Posterior cingulate gyrus (tissue), 11 donors: ENCODE measurements around the gene FSTL4.
"Not testable (repeated sequence)": the region's sequence is repeated elsewhere in the genome, so short reads cannot be mapped to it uniquely, and the experiment has no call there.

Experiments used
- DNase-seq, 10 donors: peaks; one replicate each; pipeline versions ENCODE4 v3.0.0 to v3.0.0-alpha.2; 2020 to 2021; ENCODE audit warnings: mixed read lengths in 3 of 10
- intact Hi-C: fragments of 100-400 bp; cut with DNase I; formaldehyde crosslinking; loops from one replicate; pipeline ENCODE4 v1.15.1; 2023

Gene FSTL4

DNA sequence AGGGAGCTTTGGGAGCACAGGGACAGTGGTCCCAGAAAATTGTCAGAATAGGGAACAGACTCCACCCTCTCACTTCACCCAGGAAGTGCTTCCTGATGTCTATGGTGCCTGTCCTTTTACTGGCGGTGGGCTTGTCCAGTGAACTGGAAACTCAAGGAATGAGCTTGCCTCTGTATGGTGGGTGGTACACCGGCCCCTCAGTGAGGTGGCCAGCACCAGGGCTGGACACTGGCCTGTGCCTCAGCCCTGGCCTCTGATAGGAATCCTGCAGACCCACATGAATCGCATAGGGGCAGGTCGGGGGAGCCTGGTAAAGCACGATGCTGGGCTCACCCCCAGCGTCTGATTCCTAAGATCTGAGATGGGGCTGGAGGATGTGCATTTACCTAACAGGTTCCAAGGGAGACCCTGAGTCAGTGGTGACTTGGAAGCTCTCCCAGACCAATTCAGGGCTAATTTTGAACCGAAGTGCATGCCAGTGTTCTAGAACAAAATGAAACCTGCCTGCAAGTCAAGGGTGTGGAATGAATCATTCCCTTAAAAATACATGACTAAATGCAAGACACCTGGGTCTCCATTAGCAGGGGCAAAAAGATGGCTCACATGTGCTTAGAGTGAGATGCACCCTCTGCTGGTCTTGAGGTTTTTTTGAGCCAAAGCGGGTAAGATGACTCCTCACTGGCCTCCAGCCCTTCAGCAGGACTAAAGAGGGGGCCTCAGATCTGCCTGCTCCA is 382.2 kb downstream of the FSTL4 start:
- DNase-seq, result no peak
- intact Hi-C loops, result no loop called here

GRCh38 chr5:133228316-133228715 is 384.0 kb downstream of the FSTL4 start:
- intact Hi-C loops, result no loop called here
- no peak for DNase-seq

DNA sequence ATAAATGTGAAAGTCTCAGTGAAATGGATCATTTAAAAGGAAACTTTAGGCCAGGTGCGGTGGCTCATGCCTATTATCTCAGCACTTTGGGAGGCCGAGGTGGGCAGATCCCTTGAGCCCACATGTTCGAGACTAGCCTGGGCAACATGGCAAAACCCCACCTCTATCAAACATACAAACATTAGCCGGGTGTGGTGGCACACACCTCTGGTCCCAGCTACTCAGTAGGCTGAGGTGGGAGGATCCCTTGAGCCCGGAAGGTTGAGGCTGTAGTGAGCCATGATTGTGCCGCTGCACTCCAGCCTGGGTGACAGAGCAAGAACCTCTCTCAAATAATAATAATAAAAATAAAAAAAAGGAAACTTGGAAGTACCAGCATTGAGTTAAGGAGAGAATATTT is 384.4 kb downstream of the FSTL4 start:
- no peak for DNase-seq
- intact Hi-C loops, result no loop called here

DNA sequence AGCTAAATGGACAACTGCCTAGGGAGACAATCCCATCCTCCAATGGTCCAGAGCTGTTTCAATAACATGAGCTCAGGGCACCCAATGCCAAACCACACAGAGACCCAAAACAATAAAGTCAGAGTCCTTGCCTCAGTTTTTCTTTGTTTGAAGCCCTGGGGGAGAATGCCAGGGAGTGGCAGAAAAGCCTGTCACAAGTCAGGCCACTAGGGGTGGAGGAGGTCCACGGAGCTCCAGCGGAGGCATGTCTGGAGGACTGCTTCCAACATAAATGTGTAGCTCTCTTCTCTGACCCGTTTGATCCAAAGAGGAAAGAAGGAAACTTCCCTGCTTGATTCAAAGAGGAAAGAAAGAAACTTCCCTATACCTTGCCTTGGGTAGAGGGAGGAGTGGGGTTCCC is 385.3 kb downstream of the FSTL4 start:
- DNase-seq, result no peak

GRCh38 chr5:133226186-133226585 is 386.2 kb downstream of the FSTL4 start:
- DNase-seq, result no peak
- intact Hi-C loops, result no loop called here

More for the DNA sequence above, 385.3 kb downstream of the FSTL4 start:
- intact Hi-C loops, result no loop called here

DNA sequence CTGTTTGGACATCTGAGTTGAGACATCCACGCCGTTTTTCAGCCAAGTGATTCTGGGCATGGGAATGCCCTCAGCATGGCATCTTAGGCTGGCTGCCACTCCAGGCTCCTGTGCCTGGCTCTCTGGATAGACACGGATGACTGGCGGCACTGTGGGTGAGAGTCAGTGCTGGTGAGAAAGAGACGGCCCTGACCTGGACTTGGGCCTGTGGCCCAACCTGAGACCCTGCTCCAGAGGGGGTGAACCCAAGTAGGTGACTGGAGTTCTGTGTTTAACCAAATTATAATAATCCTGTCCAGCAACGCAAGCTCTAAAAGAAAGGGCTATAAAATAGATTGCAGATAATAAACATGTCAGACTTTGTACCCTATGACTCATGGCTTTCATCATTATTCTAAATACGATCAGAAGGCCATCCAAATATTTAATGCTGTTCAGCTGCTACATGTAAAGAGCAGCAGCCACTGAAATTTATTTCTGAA is 386.6 kb downstream of the FSTL4 start:
- intact Hi-C loops, result no loop called here
- DNase-seq, result no peak

GRCh38 chr5:133222979-133223378 is 389.4 kb downstream of the FSTL4 start:
- intact Hi-C loops, result no loop called here
- no peak for DNase-seq

DNA sequence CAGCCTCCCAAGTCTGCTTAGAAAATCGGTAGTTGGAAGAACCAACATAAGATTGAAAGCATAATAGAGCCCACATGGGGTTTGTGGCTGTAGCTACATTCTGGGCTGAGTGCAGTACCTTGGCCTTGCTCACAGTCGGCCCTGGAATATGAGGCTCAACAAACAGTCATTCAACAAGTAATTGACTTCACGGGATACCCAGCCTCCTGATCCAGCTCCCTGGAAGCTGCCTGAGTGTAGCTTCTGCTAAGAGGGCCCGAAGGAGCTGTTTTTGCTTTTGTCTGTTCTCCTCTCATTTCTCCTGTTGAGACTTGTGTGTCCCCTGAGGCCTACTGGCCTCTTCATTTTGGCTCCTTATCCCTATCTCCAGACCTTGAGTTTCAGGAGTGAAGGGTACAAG is 389.8 kb downstream of the FSTL4 start:
- DNase-seq, result no peak
- intact Hi-C loops, result no loop called here

- no peak for DNase-seq
- intact Hi-C loops, result no loop called here
Measured at GRCh38 chr5:133222040-133222439, 390.3 kb downstream of the FSTL4 start.

- no peak for DNase-seq
- intact Hi-C loops, result no loop called here
Measured at GRCh38 chr5:133220851-133221674, 391.3 kb downstream of the FSTL4 start.

DNA sequence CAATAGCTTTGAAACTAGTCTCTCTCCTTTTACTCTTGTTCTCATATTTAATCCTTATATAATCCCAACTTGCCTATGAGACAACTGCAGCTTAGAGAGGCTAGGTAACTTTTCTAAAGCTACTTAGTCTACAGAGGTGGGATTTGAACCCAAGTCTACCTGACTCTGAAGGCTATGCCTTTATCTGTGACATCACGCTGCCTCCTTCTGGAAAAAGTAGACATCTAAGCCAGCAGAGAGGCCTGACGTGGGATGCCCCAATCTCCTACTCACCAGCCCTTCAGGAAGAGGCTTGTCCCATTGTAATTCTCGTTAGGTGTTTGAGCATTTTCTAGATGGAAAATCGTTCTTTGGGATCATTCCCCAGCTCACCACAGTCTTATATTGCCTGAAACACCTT is 393.0 kb downstream of the FSTL4 start:
- no peak for DNase-seq
- intact Hi-C loops, result no loop called here

DNA sequence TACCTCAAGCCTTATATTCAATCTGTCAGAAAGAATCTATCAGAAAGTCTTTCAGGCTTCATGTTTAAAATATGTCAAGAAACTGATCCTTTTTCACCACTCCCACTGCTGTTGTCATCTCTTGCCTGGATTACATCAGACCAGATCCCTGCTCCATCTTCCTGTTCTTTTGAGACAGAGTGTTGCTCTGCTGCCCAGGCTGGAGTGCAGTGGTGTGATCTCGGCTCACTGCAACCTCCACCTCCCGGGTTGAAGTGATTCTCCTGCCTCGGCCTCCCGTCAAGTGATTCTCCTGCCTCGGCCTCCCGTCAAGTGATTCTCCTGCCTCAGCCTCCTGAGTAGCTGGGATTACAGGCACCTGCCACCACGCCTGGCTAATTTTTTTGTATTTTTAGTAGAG is 396.2 kb downstream of the FSTL4 start:
- DNase-seq, intact Hi-C loops: not testable (repeated sequence)

DNA sequence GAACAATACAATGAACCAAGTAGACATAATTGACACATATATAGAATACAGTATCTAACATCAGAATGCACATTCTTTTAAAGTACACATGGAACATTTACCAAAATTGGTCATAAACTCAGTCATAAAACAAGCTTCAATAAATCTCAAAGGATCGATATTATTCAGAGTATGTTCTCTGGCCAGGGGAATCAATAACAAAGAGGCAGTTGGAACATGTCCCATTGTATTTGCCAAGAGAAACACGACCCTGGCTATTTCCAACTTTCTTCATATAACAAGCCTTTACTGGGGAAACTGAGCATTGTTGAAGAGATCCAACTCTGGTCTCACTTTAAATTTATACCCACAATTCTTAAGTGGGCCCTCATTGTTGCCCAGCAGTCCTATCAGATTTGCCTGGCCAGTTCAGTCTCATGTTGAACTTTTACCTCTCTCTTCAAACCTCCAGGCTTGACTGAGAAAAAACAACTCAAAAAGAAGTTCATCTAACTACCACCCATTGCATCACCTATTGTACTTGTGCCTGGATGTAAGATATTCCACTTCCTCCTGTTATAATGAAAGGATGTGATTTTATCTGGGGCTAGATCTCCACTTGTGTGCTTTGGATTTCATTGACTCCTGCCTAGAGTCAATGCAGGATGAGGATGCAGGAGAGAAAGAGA is 398.1 kb downstream of the FSTL4 start:
- no peak for DNase-seq
- intact Hi-C loops, result no loop called here

DNA sequence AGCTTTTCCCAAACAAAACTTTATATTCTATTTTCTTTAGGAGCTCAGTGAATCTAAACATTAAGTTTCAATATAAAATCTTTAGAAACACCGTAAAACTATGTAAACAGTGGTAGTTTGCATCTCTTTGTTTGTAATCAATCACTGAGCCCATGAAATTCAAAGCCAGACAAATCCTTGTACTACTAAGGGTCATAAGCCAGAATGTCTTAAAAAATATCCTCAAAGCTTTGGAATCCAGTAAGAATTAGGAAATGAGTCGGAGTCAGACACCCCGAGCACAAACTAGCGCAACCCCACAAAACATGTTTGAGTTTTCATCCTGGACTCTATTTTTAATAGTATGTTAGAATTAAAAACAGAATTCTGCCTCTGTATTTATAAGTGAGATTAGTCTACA is 406.7 kb downstream of the FSTL4 start:
- DNase-seq, result no peak
- intact Hi-C loops, result no loop called here

- DNase-seq, result no peak
- intact Hi-C loops, result no loop called here
Measured at GRCh38 chr5:133205204-133205603, 407.1 kb downstream of the FSTL4 start.

- DNase-seq, result peak in 1 of 10 donors; percentile 56
- intact Hi-C loops, result no loop called here
Measured at GRCh38 chr5:133203317-133204305, 408.7 kb downstream of the FSTL4 start.

DNA sequence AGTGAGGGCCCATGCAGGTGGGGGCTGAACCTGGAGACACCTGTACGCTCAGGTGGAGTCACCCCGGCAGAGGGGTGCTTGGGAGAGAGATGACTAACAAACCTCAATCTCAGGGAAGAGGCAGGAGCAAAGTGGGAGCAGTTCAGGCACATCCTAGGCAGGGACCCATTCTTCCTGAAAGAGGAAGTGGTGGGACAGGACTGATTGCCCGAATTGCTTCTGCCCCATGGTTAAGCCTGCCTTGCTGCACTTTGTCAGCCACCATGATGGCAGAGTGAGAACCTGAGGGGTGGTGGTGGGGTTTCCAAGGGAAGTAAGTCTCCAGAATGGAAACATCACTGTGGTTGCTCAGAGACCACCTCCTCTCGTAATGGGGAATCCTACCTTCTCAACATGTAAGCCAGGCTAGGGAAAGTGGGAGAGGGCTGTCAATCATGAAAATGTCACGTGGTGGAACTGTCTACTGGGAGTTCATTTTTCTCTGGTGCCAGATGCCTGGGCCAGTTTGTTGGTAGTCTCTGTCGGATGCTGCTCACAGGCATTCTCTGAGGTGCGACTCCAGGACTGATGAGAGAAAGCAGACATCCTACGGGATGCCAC is 410.2 kb downstream of the FSTL4 start:
- no peak for DNase-seq
- intact Hi-C loops, result no loop called here

- intact Hi-C loops, result no loop called here
- no peak for DNase-seq
Measured at GRCh38 chr5:133201310-133201709, 411.0 kb downstream of the FSTL4 start.

DNA sequence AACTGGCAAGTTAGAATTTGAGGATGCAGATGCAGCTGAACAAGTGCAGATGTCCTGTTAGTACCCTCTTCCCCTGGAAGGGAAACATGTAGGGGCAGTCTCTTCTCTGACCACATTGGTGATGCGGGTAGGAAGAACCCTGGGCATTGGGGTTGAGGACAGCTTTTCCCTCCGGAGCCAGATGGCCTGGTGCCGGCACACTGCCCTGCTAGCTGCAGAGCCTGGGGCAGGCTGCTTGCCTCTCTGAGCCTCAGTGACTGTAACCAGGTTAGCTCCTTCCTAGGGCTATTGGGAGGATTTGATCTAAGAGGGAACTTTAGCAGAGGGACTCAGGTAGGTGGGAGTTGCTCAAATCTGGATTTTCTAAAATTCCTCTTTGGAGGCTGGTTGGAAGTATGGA is 412.1 kb downstream of the FSTL4 start:
- no peak for DNase-seq
- intact Hi-C loops, result no loop called here
